T-helper 22 cell (primary cell): ENCODE measurements around the gene SMIM44.
"Not testable (repeated sequence)": the region's sequence is repeated elsewhere in the genome, so short reads cannot be mapped to it uniquely, and the experiment has no call there.

Experiments
- DNase-seq: peaks from one replicate; pipeline ENCODE4 v3.0.0-alpha.2; 2020; ENCODE audit warnings: low read depth

The SMIM44 gene

GRCh38 chr19:3517638-3518037, 34.4 kb upstream of the SMIM44 start:
- no peak for DNase-seq

- DNase-seq, result no peak
Measured at GRCh38 chr19:3516675-3517207, 33.5 kb upstream of the SMIM44 start.

- no peak for DNase-seq
Measured at GRCh38 chr19:3515891-3516422, 32.7 kb upstream of the SMIM44 start.

GRCh38 chr19:3514930-3515329, 31.7 kb upstream of the SMIM44 start:
- no peak for DNase-seq

- DNase-seq, result no peak
Measured at GRCh38 chr19:3513229-3514140, 30.2 kb upstream of the SMIM44 start.

- no peak for DNase-seq
Measured at GRCh38 chr19:3512562-3513228, 29.5 kb upstream of the SMIM44 start.

GRCh38 chr19:3511506-3512251, 28.4 kb upstream of the SMIM44 start:
- no peak for DNase-seq

- no peak for DNase-seq
Measured at GRCh38 chr19:3510727-3511126, 27.5 kb upstream of the SMIM44 start.

- no peak for DNase-seq
Measured at GRCh38 chr19:3509566-3509989, 26.3 kb upstream of the SMIM44 start.

- no peak for DNase-seq
Measured at GRCh38 chr19:3508771-3509535, 25.7 kb upstream of the SMIM44 start.

GRCh38 chr19:3508121-3508661, 24.9 kb upstream of the SMIM44 start:
- DNase-seq, result not testable (repeated sequence)

GRCh38 chr19:3507371-3508120, 24.3 kb upstream of the SMIM44 start:
- peak; percentile 20 for DNase-seq

- peak; percentile 25 for DNase-seq
Measured at GRCh38 chr19:3506384-3507340, 23.4 kb upstream of the SMIM44 start.

GRCh38 chr19:3505598-3506383, 22.6 kb upstream of the SMIM44 start, which contains the start of gene FZR1:
FZR1 (plus strand) TSS chr19:3506311; CDS start chr19:3522990, 16,679 bp downstream.
- peak; percentile 100 for DNase-seq

GRCh38 chr19:3504735-3505134, 21.5 kb upstream of the SMIM44 start:
- no peak for DNase-seq

- no peak for DNase-seq
Measured at GRCh38 chr19:3503036-3503572, 19.9 kb upstream of the SMIM44 start.

- no peak for DNase-seq
Measured at GRCh38 chr19:3501780-3502179, 18.5 kb upstream of the SMIM44 start.
